ENCODE results near the gene CRB2. TPM values are rescaled to one million over a fixed set of nuclear protein-coding genes. Genes with fewer than 3 reads are reported as not detected.

Gene CRB2
- total RNA-seq, 1 donor from 2014 or later, result 61.1 TPM

DNA sequence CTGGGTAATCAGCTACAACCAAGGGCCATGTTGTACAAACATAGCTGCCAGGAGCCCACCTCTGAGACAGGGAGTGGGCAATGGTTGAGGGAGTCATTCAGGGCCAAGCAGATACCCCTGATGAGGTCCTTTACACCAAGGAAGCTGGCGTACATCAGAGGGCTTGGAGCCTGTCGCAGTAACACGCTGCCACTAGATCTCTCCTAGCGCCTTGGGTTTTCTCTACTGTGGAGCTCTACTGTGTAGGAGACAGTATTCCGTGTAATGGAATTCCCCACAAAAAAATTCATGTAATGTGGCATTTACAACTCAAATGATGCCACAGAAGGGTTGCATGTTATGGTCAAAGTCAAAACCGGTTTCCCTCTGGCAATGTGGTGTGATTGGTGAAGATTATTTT, 41.4 kb upstream of the CRB2 start:
- no peak for DNase-seq (ENCODE audit: extremely low spot score, unreplicated experiment)
- Mint-ChIP-seq H3K36me3 (no peaks in the 10 kb centered on the region), H3K9me3 (no peaks in the 10 kb centered on the region), H3K4me1 (ENCODE audit: unreplicated experiment) (peaks cover 27% of the 10 kb centered on the region), H3K27me3 (no peaks in the 10 kb centered on the region), H3K4me3 (no peak overlapping the region), H3K27ac (no peak overlapping the region)
- TF ChIP-seq, protein P1, sequence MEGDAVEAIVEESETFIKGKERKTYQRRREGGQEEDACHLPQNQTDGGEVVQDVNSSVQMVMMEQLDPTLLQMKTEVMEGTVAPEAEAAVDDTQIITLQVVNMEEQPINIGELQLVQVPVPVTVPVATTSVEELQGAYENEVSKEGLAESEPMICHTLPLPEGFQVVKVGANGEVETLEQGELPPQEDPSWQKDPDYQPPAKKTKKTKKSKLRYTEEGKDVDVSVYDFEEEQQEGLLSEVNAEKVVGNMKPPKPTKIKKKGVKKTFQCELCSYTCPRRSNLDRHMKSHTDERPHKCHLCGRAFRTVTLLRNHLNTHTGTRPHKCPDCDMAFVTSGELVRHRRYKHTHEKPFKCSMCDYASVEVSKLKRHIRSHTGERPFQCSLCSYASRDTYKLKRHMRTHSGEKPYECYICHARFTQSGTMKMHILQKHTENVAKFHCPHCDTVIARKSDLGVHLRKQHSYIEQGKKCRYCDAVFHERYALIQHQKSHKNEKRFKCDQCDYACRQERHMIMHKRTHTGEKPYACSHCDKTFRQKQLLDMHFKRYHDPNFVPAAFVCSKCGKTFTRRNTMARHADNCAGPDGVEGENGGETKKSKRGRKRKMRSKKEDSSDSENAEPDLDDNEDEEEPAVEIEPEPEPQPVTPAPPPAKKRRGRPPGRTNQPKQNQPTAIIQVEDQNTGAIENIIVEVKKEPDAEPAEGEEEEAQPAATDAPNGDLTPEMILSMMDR (conservative IDR thresholded peaks at IDR 0.05), result no peak

DNA sequence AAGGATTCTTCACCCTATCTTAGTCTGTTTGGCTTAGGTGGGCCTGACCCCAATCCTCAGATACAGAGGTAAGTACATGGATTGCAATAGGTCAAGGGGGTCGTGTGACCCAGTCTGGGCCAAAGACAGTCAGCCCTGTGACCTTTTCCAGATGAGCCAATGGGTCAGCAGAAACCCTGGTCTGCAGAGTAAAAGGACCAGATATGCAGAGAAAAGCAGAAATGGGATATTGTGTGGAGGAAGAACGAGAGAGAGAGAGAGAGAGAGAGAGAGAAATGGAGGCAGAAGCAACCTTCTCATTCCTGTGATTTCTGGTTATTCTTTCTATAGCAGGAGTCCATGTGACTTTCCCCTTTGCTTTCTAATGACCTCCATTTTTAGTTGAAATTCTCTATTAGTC, 40.4 kb upstream of the CRB2 start:
- Mint-ChIP-seq H3K27ac (no peak overlapping the region), H3K27me3 (no peaks in the 10 kb centered on the region), H3K9me3 (no peaks in the 10 kb centered on the region), H3K4me3 (no peak overlapping the region), H3K4me1 (ENCODE audit: unreplicated experiment) (peaks cover 27% of the 10 kb centered on the region), H3K36me3 (no peaks in the 10 kb centered on the region)
- TF ChIP-seq, protein P1 (conservative IDR thresholded peaks at IDR 0.05), result no peak
- no peak for DNase-seq (ENCODE audit: extremely low spot score, unreplicated experiment)

DNA sequence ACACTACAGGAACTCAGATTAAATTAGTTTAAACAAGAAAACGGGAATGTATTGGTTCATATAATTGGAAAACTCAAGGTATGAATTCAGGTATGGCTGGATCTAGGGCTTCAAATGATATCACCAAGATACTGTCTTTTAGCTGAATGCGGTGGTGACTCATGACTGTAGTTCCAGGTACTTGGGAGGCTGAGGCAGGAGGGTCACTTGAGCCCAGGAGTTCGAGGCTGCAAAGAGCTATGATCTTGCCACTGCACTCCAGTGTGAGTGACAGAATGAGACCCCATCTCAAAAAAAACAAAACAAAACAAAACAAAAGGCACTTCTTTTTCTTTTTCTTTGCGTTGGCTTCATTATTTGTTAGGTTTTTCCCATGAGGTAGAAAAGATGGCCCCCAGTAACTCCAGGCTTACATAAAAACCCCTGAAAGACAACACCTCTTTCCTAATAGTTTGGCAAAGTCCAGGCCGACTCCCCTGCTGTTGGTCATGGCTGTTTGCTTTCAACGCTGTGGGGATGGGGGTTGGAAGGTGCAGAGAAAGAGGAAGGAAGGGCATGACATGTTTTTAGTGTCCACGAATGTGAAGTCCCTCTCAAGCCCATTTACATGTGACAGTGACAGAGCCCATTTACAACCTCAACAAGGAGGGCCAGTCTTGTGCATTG, 39.8 kb upstream of the CRB2 start:
- Mint-ChIP-seq H3K9me3 (no peaks in the 10 kb centered on the region), H3K27me3 (no peaks in the 10 kb centered on the region), H3K4me3 (no peak overlapping the region), H3K27ac (no peak overlapping the region), H3K4me1 (ENCODE audit: unreplicated experiment) (peaks cover 21% of the 10 kb centered on the region), H3K36me3 (no peaks in the 10 kb centered on the region)
- TF ChIP-seq, protein P1 (conservative IDR thresholded peaks at IDR 0.05), result no peak
- no peak for DNase-seq (ENCODE audit: extremely low spot score, unreplicated experiment)

DNA sequence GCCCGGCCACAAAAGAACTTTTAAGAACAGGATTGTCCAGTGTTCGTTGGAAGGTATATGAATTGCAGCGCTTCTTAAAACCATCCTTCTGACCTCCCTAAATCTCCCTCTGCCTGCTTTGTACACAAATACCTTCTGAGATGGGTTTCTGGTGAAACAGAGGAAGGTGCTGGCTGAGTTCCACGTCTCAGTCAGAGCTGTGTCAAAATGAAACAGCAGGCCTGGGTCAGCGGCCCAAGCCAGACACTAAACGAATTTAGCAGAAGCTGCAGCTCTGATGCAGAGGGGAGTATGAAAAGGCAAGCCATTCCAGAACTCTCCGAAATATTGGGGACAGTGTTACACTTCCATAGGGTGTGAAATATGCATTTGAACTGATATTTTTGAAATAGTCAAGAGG, 37.8 kb upstream of the CRB2 start:
- Mint-ChIP-seq H3K4me3 (no peak overlapping the region), H3K4me1 (ENCODE audit: unreplicated experiment) (peaks cover 21% of the 10 kb centered on the region), H3K9me3 (no peaks in the 10 kb centered on the region), H3K27ac (peak overlapping the region; percentile 47), H3K27me3 (no peaks in the 10 kb centered on the region), H3K36me3 (no peaks in the 10 kb centered on the region)
- DNase-seq (ENCODE audit: extremely low spot score, unreplicated experiment), result no peak
- TF ChIP-seq, protein P1 (conservative IDR thresholded peaks at IDR 0.05), result no peak

DNA sequence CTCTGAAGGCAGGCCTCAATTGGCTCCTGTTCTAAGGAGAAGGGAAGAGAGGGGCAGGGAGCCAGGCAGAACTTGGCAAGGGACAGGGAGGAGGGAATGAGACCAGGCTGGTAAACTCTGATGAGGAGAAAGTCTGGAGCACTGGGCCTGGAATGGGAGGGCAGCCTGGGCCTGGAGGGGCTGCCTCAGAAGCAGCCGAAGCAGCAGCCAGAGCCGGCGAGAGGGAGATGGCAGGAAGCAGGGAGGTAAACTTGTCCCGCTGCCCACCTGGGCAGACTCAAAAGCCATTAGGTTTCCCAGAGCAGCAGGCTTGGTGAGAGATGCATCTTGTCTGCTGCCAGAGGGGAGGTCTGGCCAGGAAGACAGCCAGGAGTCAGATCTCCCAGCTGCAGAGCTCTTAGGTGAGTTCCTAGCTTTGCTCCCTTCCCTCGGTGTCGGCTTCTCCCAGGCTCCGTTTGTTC, 37.0 kb upstream of the CRB2 start:
- Mint-ChIP-seq H3K27me3 (no peaks in the 10 kb centered on the region), H3K9me3 (no peaks in the 10 kb centered on the region), H3K27ac (no peak overlapping the region), H3K4me3 (no peak overlapping the region), H3K4me1 (ENCODE audit: unreplicated experiment) (peaks cover 24% of the 10 kb centered on the region), H3K36me3 (no peaks in the 10 kb centered on the region)
- TF ChIP-seq, protein P1 (conservative IDR thresholded peaks at IDR 0.05), result no peak
- no peak for DNase-seq (ENCODE audit: extremely low spot score, unreplicated experiment)
